Peyer's patch (tissue), 4 donors: Measurements from ENCODE around the gene TMEM51.

ENCODE experiments used
- CTCF ChIP-seq, 6 experiments: fragments of 450-650 bp in 4 of 6; fragments of 200-600 bp in 2 of 6; sonication (generic) in 1 of 6; IDR thresholded peaks; one replicate each; pipeline ENCODE4 v1.5.1; 2017 to 2019; ENCODE audit warnings: antibody characterized with exemption in 6 of 6, mild to moderate bottlenecking in 3 of 6, moderate library complexity in 1 of 6
- POLR2A ChIP-seq, 2 donors: fragments of 450-650 bp; IDR thresholded peaks; one replicate each; pipeline ENCODE4 v1.5.1; 2017; ENCODE audit warnings: antibody characterized with exemption in 2 of 2, mild to moderate bottlenecking in 2 of 2, moderate library complexity in 2 of 2

DNA sequence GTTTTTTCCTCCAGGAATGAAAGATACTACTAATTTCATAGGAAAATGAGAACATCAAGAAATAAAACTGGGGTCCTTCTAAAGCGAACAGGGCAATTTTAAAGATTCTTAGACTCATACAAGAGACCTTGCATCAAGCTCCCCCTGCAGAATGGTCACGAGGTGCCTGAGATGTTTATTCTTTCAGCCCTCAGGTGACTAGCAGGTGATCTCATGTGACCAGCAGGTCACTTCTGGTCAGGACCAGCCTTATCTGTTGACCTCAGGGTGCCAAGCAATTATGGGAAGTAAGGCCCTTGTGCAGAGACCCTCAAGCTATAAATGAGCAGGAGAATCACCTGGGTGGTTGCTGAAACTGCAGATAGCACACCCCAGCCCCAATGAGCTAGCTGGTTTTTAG is 20.6 kb upstream of the TMEM51 start:
- TF ChIP-seq CTCF (IDR thresholded peaks at IDR 0.05), result no peak
- TF ChIP-seq POLR2A (IDR thresholded peaks at IDR 0.05), result no peak
